Smooth muscle cell (in vitro differentiated cells): ENCODE results near the gene ZNF41. TPM values are rescaled to one million over a fixed set of nuclear protein-coding genes. Genes with fewer than 3 reads are reported as not detected.
A peak's percentile ranks its signal among the peaks of the same experiment; 100 is the strongest.
"Not testable (repeated sequence)": the region's sequence is repeated elsewhere in the genome, so short reads cannot be mapped to it uniquely, and the experiment has no call there.

Experiments
- DNase-seq: peaks from one replicate; lab custom pipeline; 2025; ENCODE audit not compliant: unreplicated experiment; lab: John Stamatoyannopoulos, UW
- H2AFZ ChIP-seq: fragments of 200-600 bp; sonication (generic); 2 replicates; pipeline ENCODE4 v1.6.0; 2016; ENCODE audit warnings: antibody characterized with exemption, low read depth, mild to moderate bottlenecking
- H3F3A ChIP-seq: fragments of 200-600 bp; sonication (generic); 2 replicates; pipeline ENCODE4 v1.6.0; 2017; ENCODE audit warnings: antibody characterized with exemption, low read depth
- H3K27ac ChIP-seq: fragments of 200-600 bp; sonication (generic); 2 replicates; pipeline ENCODE4 v1.5.1; 2016; ENCODE audit warnings: low read depth, mild to moderate bottlenecking
- H3K27me3 ChIP-seq: fragments of 200-600 bp; sonication (generic); 2 replicates; pipeline ENCODE4 v1.6.1; 2016; ENCODE audit warnings: low read depth, mild to moderate bottlenecking
- H3K36me3 ChIP-seq: fragments of 200-600 bp; sonication (generic); 2 replicates; pipeline ENCODE4 v1.5.1; 2016; ENCODE audit warnings: low read depth
- H3K4me1 ChIP-seq: fragments of 200-600 bp; sonication (generic); 2 replicates; pipeline ENCODE4 v1.5.1; 2016; ENCODE audit warnings: low read depth
- H3K4me2 ChIP-seq: fragments of 200-600 bp; sonication (generic); 2 replicates; pipeline ENCODE4 v1.6.0; 2016; ENCODE audit warnings: mild to moderate bottlenecking
- H3K4me3 ChIP-seq: fragments of 200-600 bp; sonication (generic); 2 replicates; pipeline ENCODE4 v1.5.1; 2016; ENCODE audit warnings: mild to moderate bottlenecking
- H3K79me2 ChIP-seq: fragments of 200-600 bp; sonication (generic); 2 replicates; pipeline ENCODE4 v1.6.0; 2016; ENCODE audit warnings: low read depth, mild to moderate bottlenecking
- H3K9ac ChIP-seq: fragments of 200-600 bp; sonication (generic); 2 replicates; pipeline ENCODE4 v1.6.0; 2016; ENCODE audit warnings: low read depth
- H3K9me3 ChIP-seq: fragments of 200-600 bp; sonication (generic); replicated peaks from 2 replicates; pipeline ENCODE4 v1.5.1; 2016; ENCODE audit warnings: low read depth
- H4K20me1 ChIP-seq: fragments of 200-600 bp; sonication (generic); 2 replicates; pipeline ENCODE4 v1.6.0; 2016; ENCODE audit warnings: low read depth
- CTCF ChIP-seq: fragments of 200-600 bp; sonication (generic); IDR thresholded peaks from 2 replicates; pipeline ENCODE4 v1.5.1; 2017; ENCODE audit warnings: borderline replicate concordance, mild to moderate bottlenecking, antibody characterized with exemption; ENCODE audit not compliant: insufficient read depth, poor library complexity, severe bottlenecking
- WGBS: methylation state at CpG from one replicate; pipeline ENCODE4 v1.1.7; 2016; ENCODE audit warnings: low lambda C conversion rate; 5-methylcytosine and 5-hydroxymethylcytosine counted together
- polyA plus RNA-seq: library from polyadenylated mRNA; unstranded; fragments of >200 nt; fragmentation: Nextera tagmentation; extraction: Ambion mirVana; gene quantifications from 2 replicates; pipeline ENCODE4 v1.2.1, GENCODE V29; 2016
- total RNA-seq: library from RNA; depleted of rRNA; stranded (reverse); fragments of >200 nt; gene quantifications from 2 replicates; pipeline ENCODE4 v1.2.3, GENCODE V29; 2014

The ZNF41 gene
- total and polyA plus RNA-seq, 2 experiments from 2014 or later: 4.6 TPM

- Histone ChIP-seq H3F3A (no peaks in the 10 kb centered on the region), H3K36me3 (no peaks in the 10 kb centered on the region), H3K9me3 (no peaks in the 10 kb centered on the region), H3K27me3 (no peaks in the 10 kb centered on the region), H3K4me1 (peaks cover 11% of the 10 kb centered on the region), H3K79me2 (no peaks in the 10 kb centered on the region), H2AFZ (no peak overlapping the region), H3K9ac (no peak overlapping the region), H4K20me1 (no peaks in the 10 kb centered on the region), H3K4me2 (peak overlapping the region; percentile 74), H3K27ac (peak overlapping the region; percentile 74), H3K4me3 (no peak overlapping the region)
- DNase-seq: no peak
- no peak for TF ChIP-seq CTCF
- 45% methylated on average over 5 of the region's 5 CpGs for WGBS
These were observed 17.5 kb upstream of the ZNF41 start for GRCh38 chrX:47500554-47500953.

- Histone ChIP-seq H2AFZ (no peak overlapping the region), H3K4me1 (peaks cover 11% of the 10 kb centered on the region), H3K27ac (peak overlapping the region; percentile 40), H3K4me3 (no peak overlapping the region), H3K36me3 (no peaks in the 10 kb centered on the region), H3K4me2 (no peak overlapping the region), H3F3A (no peaks in the 10 kb centered on the region), H3K79me2 (no peaks in the 10 kb centered on the region), H3K9ac (no peak overlapping the region), H3K9me3 (no peaks in the 10 kb centered on the region), H3K27me3 (no peaks in the 10 kb centered on the region), H4K20me1 (no peaks in the 10 kb centered on the region)
- WGBS: 38% methylated on average over 3 of the region's 3 CpGs
- DNase-seq: no peak
- TF ChIP-seq CTCF: no peak
These were observed 16.3 kb upstream of the ZNF41 start for GRCh38 chrX:47499293-47499692.

- no peaks in the 10 kb centered on the region for H4K20me1 ChIP-seq
- DNase-seq: no peak
- H3K4me3 ChIP-seq: no peak overlapping the region
- H3K4me2 ChIP-seq: no peak overlapping the region
- peaks cover 11% of the 10 kb centered on the region for H3K4me1 ChIP-seq
- no peaks in the 10 kb centered on the region for H3K27me3 ChIP-seq
- H3F3A ChIP-seq: no peaks in the 10 kb centered on the region
- TF ChIP-seq CTCF: no peak
- 76% methylated on average over 4 of the region's 4 CpGs for WGBS
- H3K9ac ChIP-seq: no peak overlapping the region
- H3K36me3 ChIP-seq: no peaks in the 10 kb centered on the region
- no peak overlapping the region for H2AFZ ChIP-seq
- no peaks in the 10 kb centered on the region for H3K9me3 ChIP-seq
- H3K79me2 ChIP-seq: no peaks in the 10 kb centered on the region
- H3K27ac ChIP-seq: peak overlapping the region; percentile 40
These were observed 15.4 kb upstream of the ZNF41 start for GRCh38 chrX:47498411-47498810.

GRCh38 chrX:47497271-47497888 is 14.4 kb upstream of the ZNF41 start:
- no peak overlapping the region for H3K4me2 ChIP-seq
- TF ChIP-seq CTCF: peak; percentile 30
- H4K20me1 ChIP-seq: no peaks in the 10 kb centered on the region
- no peak overlapping the region for H3K9ac ChIP-seq
- H3K27me3 ChIP-seq: no peaks in the 10 kb centered on the region
- H3K9me3 ChIP-seq: no peaks in the 10 kb centered on the region
- no peak overlapping the region for H3K27ac ChIP-seq
- H3F3A ChIP-seq: no peaks in the 10 kb centered on the region
- no peak overlapping the region for H3K4me3 ChIP-seq
- H2AFZ ChIP-seq: no peak overlapping the region
- DNase-seq: no peak
- no peaks in the 10 kb centered on the region for H3K79me2 ChIP-seq
- H3K36me3 ChIP-seq: no peaks in the 10 kb centered on the region
- peaks cover 9% of the 10 kb centered on the region for H3K4me1 ChIP-seq
- WGBS: 74% methylated on average over 2 of the region's 2 CpGs

- not testable (repeated sequence) for H4K20me1 ChIP-seq, H3K27ac ChIP-seq, H3K27me3 ChIP-seq, DNase-seq, H3K79me2 ChIP-seq, H3K36me3 ChIP-seq, H3K9ac ChIP-seq, H3K4me3 ChIP-seq, H3F3A ChIP-seq, H2AFZ ChIP-seq, H3K4me2 ChIP-seq, H3K4me1 ChIP-seq, H3K9me3 ChIP-seq
- WGBS: 86% methylated on average over 4 of the region's 4 CpGs
These were observed 9.1 kb upstream of the ZNF41 start for GRCh38 chrX:47492133-47492532.
